NCI-H146 (cell line): ENCODE measurements around the gene BCAR3.
"Not testable (repeated sequence)": the region's sequence is repeated elsewhere in the genome, so short reads cannot be mapped to it uniquely, and the experiment has no call there.

Experiments
- DNase-seq: peaks from one replicate; lab custom pipeline; 2025; lab: John Stamatoyannopoulos, UW

BCAR3 gene

DNA sequence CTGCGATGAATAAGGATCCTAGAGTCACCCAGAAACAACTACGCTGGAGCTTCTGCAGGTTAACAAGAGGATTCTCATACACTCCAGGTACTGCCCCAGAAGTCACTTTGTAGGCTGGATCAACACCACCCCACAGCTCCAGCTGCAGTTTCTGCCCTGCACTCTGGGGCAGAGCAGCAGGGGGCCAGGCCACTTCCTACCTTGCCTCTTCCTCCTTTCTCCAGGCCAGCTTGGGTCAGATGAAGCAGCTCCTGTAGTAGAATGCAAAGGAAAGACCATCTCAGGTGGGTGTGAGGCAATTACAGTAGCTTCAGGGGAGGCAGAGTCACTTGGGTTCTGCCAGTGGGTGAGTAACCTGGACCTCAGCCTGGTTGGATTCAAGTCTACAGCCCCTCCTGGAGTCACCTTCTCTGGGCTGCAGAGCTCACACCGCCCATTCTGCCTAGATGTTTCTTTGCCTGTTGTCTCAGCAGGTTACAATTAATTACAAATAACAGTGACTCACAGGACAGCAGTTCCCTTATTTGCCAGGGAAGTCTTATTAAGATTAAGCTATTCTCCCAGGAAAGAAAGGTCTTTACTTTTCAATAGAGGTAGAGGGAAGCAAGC is 24.4 kb upstream of the BCAR3 start:
- DNase-seq = no peak

GRCh38 chr1:93704052-93704451 is 22.4 kb upstream of the BCAR3 start:
- DNase-seq = no peak

DNA sequence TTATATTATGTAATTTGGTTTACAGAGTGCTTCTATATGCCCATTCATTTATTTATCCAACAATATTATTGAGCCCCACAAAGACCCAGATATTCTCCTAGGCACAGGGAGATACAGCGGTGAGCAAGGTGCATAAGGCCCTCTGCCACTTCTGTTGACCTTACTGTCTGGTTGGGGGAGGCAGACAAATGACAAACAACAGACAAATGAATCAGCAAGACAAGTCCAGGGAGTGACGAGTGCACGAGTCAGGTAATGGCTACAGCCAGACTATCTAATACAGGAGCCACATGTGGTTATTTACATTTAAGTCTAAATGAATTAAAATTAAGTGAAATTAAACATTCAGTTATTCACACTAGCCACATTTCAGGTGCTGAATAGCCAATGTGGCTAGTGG is 22.0 kb upstream of the BCAR3 start:
- DNase-seq = no peak

- DNase-seq = no peak
Measured at GRCh38 chr1:93702828-93703183, 21.2 kb upstream of the BCAR3 start.

GRCh38 chr1:93702111-93702827 is 20.6 kb upstream of the BCAR3 start:
- DNase-seq = no peak

DNA sequence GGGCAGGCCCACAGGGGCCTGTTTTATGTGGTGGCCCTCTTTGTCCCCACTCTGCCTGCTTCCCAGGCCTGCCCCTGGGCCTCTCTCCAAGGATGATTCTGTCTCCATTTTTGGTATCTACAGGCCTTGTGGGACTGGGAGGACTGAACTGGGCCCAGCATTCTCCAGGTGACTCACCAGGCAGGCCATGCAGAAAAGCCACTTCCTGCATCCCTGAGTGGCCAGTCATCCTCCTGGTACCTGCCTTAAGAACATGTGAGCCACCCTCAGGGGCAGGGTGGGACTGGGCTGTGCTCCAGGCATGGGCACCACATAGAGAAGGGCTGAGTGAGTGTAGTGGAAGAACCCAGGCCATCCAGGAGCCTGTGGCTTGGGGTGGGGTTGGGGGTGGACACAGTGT is 20.0 kb upstream of the BCAR3 start:
- no peak for DNase-seq

DNA sequence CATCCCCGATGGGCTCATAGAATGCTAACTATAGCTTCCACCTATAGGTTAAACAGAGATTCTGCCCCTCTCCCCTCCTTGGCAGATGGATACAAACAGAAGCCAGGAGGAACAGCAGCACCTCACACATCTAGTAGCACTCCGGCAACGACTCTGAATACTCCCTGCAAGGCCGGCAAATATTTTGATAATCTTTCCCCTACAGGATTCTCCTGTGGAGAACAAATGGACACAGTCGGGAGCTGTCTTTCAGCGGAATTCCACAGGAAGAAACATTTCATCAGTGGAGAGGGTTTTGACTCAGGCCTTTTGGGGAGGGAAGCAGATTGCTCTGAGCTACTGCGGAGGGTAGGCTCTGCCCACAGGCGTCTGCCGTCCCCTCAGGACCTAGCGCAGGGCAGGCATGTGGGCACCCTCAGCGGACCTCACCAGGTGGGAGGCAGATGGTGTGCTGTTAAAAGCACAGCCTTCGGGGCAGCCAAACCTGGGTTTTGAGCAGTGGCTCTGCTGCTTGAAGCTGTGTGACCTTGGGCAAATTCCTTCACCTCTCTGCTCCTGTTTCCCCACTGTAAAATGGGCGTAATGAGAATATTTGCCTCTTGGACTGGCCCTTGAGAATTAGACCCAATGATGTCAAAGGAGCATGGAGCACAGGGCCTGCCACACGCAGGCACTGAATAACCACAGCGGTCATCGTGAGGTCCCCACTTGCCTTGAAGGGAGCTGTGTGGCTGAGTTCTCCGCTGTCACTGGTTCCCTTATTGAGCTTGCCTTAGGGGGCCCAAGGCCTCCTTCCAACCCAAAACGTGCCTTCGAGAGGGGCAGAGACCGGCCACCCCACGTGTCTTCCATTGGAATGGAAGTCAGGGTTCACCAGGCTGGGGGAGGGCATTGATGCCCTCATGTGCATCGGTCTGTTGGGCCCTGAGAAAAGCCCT is 19.2 kb upstream of the BCAR3 start:
- DNase-seq = peak; percentile 19

DNA sequence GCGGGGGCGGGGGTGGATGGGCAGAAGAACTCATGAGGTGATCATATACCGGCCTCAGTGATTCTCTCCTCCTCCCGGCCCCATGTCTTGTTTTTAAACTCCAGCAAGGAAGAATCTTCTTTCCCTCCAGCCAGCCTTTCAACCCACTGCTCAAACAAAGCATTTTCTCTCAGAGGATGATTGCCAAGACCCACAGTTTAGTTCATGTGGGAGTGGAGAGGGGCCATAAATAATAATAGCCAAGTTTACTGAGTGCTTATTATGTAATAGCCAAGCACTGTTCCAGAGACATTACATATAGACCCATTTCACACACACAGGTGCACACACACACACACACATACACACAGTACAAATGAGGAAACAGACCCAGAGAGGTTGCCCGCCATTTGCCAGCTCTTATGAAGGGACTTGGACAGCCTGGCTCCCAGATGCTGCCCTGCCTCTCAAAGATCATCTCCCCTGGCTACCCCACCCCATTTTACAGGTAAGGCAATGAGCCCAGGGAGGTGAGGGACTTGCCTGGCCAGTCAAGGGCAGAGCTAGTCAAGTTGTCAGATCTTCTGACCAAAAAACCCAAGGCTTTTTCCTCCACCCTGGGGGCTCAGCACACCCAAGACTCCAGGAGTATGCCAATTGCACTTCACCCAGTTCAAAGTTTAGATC is 18.0 kb upstream of the BCAR3 start:
- DNase-seq = no peak

DNA sequence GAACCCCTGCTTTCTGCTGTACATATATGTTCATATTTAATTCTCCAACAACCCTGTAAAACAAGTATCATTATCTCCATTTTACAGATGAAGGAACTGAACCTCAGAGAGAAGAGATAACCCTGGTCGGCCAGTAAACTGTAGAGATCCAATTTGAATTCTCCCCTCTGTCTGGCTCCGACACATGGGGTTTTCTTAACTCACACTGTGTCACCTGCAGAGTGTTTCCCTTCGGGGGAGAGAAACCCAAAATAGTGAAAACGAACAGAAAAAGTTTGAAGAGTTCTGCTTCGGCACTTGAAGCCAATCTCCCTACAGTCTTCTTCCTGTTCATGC is 17.4 kb upstream of the BCAR3 start:
- no peak for DNase-seq

GRCh38 chr1:93698329-93699048 is 16.9 kb upstream of the BCAR3 start:
- DNase-seq = no peak

DNA sequence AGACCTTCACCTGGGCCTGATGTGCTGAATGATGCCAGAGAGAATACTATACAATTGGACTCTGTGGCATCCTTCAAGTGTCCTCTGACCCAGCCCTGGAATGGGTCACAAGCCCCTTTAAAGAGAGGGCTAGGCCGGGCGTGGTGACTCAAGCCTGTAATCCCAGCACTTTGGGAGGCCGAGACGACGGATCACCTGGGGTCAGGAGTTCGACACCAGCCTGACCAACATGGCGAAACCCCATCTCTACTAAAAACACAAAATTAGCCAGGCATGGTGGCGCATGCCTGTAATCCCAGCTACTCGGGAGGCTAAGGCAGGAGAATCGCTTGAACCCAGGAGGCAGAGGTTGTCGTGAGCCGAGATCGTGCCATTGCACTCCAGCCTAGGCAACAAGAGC is 15.9 kb upstream of the BCAR3 start:
- DNase-seq = not testable (repeated sequence)

DNA sequence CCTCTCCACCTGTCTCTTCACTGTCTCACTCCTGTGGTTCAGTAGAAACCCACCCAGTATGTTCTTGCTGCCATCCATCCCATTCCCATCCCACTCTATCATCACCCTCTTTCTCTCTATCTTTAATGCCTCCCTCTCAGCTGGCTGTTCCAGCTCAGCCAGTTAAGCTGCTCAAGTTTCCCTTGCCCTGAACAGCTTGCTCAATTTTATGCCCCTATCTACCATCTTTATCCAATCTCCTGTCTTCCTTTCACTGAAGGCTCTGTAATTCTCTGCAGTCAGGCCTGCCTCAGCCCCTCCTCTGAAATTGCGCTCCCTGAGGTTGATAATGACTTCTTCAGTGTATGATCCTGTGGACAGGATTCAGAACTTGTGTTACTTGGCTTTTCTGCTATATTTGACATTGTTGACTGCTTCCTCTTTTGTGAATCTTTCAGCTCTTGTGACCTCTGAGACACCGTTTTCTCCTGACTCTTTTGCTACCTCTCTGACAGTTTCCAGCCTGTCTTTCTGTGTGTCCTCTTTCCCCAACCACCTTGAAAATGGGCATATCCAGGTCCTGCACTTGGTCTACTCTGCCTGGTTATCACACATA is 13.9 kb upstream of the BCAR3 start:
- DNase-seq = no peak

GRCh38 chr1:93694819-93695218 is 13.2 kb upstream of the BCAR3 start:
- DNase-seq = no peak

GRCh38 chr1:93694039-93694438 is 12.4 kb upstream of the BCAR3 start:
- no peak for DNase-seq

- no peak for DNase-seq
Measured at GRCh38 chr1:93692983-93693591, 11.4 kb upstream of the BCAR3 start.

DNA sequence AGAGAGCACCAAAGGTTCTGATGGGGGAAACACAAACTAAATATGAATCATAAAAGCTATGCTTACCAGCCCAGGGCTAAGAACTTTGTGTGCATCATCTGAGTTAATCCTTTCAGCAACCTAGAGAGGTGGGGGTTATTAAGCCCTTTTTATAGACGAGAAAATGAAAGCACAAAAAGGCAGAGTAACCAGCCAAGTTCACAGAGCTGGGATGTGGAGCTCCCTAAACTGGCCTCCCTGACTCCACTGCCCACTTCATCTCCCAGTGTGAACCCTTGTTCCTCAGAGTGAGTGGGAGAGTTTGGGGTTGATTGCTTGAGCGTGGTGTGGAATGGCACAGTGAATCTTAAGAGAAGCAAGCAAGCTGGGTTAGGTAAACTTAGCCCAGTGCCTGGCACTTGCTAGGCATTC is 10.8 kb upstream of the BCAR3 start:
- DNase-seq = no peak

DNA sequence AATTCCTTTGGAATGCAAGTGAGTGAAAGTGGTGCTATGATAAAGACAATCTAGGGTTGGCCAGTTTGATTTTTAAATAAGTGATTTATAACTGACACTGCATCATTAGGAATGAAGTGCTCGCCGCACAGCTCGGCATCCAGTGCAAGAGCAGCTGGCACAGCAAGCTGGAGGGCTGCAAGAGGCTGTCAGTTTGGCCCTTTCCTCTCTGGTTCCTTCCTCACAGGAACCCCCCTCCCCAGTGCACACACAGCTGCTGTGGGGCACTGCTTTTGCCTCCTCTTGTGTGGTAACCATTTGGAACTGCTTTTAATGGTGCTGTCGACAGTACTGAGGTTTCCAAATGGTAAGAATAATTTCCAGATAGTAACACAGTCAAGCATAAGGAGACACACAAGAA is 10.4 kb upstream of the BCAR3 start:
- no peak for DNase-seq

DNA sequence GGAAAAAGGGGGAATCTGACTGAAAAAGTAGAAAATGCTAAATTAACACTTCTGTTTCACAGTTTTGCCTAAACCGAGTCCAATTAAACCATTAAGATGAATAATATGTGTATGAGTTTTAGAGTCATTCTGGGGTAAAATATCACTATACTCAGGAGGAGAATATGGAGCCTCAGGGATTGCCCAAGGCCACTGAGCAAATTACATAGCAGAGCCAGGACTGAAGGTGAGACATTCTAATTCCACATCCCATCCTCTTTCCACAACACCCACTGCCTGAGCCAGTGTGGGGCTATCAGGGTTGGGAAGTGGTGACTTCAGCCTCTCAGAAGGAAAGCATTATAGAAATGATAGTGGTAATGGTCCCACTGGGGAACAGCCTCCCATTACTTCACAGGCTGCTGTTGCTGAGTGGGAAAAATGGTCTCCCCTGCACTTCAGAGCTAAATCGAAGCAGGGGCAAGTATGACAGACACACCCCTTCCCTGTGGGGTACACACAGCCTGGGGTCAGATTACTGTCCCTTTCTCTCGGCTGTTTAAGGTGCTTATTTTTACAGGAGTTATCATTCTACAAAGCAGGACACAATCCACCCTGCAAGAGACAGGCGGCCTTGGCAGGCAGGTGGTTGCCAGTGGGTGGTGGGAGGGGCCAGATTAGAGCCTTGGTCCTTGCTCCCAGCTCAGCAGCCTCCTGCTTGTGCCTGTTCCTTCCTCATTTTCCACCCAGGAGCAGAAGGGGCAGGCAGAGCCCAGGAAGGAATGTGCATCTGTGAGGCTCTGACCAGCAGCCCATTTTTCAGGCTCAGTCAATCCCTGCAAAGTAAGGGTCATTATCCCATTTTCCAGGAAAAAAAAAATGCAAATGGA is 9.5 kb upstream of the BCAR3 start:
- DNase-seq = peak; percentile 33

DNA sequence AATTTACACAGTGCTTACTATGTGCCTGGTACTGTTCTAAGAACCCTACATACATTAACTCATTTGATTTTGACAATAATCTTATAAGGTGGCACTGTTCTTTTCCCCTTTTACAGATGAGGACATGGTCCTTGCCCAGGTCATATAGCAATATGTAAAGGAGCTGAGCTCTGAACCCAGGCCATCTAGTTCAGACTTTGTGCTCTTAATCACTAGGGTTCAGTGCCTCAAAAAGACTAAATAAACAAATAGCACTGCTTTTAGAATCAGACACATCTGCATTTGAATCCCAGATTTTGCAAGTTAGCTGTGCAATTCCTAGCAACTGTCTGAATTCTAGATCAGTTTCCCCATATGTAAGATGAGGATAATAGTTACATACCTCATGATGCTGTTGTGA is 8.7 kb upstream of the BCAR3 start:
- no peak for DNase-seq
